GM13977 (cell line): ENCODE results near the gene PRPF31.

Experiments
- DNase-seq: peaks from one replicate; pipeline ENCODE4 v3.0.0; 2012; ENCODE audit warnings: low spot score
- in situ Hi-C: fragments of 300-500 bp; cut with MboI; formaldehyde crosslinking; loops from one replicate; pipeline ENCODE4 v1.12.0; 2022; ENCODE audit warnings: low sequenced_read_pairs, low pct_unique_long_range_greater_than_20kb, mixed read lengths, inconsistent platforms; ENCODE audit not compliant: unreplicated experiment
- TF ChIP-seq, protein P1 (sequence below): IDR thresholded peaks from 2 replicates; pipeline ENCODE4 v1.5.1; 2012; ENCODE audit warnings: mild to moderate bottlenecking, control low read depth; ENCODE audit not compliant: insufficient read depth; ENCODE audit errors: extremely low read depth, missing control alignments

Gene PRPF31

DNA sequence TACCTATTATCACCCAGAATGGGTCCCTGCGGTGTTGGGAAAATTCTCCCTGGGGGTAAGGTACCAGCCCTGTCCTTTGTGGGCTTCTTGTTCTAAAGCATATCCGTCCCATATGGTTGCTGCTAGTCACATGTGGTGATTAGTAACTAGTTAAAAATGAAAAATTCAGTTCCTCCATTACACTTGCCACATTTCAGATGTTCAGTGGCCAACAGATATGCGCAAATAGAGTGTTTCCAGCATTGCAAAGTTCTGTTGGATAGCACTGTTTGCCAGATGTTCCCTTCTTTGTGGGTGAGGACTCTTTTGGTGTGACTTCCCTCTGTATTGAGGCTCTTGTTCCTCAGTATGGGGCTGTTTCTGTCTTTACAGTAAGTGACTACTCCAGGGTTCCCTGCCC is 25.8 kb downstream of the PRPF31 start:
- no peak for DNase-seq
- TF ChIP-seq, protein P1, sequence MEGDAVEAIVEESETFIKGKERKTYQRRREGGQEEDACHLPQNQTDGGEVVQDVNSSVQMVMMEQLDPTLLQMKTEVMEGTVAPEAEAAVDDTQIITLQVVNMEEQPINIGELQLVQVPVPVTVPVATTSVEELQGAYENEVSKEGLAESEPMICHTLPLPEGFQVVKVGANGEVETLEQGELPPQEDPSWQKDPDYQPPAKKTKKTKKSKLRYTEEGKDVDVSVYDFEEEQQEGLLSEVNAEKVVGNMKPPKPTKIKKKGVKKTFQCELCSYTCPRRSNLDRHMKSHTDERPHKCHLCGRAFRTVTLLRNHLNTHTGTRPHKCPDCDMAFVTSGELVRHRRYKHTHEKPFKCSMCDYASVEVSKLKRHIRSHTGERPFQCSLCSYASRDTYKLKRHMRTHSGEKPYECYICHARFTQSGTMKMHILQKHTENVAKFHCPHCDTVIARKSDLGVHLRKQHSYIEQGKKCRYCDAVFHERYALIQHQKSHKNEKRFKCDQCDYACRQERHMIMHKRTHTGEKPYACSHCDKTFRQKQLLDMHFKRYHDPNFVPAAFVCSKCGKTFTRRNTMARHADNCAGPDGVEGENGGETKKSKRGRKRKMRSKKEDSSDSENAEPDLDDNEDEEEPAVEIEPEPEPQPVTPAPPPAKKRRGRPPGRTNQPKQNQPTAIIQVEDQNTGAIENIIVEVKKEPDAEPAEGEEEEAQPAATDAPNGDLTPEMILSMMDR: no peak
- in situ Hi-C loops: no loop called here

DNA sequence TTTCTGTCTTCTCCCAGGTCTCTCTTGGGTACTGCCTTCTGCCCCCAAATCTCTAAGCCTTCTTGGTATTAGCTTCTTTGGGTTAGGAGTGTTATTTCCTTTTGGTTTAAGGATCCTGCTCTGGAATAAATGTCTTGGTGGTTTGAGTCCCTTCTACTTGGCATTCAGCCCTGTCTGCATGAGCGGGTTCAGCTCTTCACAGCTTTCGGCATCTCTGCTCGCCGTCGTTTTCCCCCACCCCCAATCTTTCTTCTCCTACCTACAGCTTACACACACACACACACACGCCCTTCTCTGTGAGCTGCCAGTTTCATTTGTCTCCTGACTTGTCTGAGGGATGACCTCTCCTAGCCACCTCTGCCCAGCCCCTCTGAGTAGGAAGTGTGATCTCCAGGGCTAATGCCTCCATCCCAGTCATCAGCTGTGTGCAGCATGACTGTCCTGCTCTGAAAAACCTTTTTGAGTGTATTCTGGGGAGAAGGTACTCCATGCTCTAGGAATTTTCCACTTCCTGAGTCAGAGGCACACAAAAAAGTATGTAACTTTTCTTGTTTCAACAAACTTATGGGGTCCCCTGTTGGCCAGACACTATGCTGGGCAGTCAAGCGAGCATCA is 26.7 kb downstream of the PRPF31 start:
- TF ChIP-seq, protein P1: no peak
- in situ Hi-C loops: no loop called here
- no peak for DNase-seq

DNA sequence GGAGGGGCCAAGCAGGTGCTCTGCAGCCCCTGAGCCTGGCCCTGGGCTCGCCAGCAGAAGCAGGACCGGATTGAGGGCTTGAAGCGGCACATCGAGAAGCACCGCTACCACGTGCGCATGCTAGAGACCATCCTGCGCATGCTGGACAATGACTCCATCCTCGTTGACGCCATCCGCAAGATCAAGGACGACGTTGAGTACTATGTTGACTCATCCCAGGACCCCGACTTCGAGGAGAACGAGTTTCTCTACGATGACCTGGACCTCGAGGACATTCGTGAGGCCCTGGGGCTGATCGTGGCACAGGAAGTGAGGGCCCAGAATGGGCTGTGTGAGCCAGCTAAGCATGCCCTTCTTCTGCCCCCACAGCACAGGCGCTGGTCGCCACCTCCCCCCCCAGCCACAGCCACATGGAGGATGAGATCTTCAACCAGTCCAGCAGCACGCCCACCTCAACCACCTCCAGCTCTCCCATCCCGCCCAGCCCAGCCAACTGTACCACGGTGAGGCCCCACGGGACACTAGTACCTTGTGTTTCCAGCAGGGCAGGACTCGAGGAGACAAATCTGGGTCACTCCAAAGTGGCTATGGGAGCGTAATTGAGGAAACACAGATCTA is 30.1 kb downstream of the PRPF31 start:
- no peak for DNase-seq
- TF ChIP-seq, protein P1: no peak
- in situ Hi-C loops: no loop called here

DNA sequence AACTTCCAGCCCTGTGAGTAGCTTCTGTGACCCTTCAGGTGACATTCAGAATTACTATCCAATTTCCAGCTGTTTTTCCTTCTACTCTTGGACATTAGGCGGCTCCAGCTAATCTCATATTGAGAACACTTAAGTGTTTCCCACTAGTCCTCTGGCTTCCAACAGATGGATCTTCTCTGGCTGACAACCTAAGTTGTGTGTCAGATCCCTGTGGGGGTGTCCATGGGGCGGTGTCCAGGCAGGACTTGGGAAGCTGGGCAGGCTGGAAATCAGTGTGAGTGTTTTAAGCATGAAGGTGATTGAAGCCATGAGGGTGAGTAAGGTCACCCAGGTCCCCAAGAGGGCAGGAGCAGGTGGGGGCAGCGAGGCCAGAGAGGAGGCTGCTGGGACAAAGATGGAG is 32.1 kb downstream of the PRPF31 start:
- TF ChIP-seq, protein P1: no peak
- no peak for DNase-seq

DNA sequence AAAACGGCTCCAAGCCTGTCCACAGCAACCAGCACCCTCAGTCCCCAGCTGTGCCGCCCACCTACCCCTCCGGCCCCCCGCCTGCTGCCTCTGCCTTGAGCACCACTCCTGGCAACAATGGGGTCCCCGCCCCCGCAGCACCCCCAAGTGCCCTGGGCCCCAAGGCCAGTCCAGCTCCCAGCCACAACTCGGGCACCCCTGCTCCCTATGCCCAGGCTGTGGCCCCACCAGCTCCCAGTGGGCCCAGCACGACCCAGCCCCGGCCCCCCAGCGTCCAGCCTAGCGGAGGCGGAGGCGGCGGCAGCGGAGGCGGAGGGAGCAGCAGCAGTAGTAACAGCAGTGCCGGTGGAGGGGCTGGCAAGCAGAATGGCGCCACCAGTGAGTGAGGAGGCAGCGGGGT is 32.6 kb downstream of the PRPF31 start:
- no peak for DNase-seq
- in situ Hi-C loops: no loop called here
- TF ChIP-seq, protein P1: no peak

More for the DNA sequence above, 32.1 kb downstream of the PRPF31 start:
- in situ Hi-C loops: no loop called here

DNA sequence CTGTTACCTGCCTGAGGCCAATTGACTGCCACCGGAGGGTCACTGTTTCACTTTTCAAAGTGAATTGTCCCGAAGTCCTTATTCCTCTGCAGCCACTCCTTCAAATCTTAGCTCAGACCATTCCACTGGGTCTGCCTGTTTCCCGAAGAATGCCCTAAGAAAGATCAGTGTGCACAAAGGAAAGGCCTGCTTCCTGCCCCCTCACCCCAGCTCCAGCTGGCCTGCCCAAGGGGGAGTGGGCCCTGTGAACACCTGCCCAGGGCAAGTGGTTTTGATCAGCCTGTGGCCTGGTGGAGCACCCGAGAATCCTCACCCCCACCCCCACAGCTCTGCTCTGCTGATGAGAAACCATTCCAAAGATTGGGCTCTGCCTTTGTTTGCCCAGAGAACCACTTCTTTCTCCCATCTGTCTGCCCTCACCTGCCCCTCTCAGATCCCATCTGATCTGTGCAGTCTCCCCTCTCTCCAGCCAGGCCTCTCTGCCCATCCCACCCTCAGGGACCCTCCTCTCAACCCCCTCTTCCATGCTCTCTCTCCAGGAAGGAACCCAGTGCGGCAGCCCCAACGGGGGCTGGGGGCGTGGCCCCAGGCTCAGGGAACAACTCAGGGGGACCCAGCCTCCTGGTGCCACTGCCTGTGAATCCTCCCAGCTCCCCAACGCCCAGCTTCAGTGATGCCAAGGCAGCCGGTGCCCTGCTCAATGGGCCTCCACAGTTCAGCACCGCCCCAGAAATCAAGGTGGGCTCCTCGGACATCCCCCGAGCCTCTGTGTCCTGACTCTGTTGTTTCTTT is 33.7 kb downstream of the PRPF31 start:
- in situ Hi-C loops: no loop called here
- no peak for DNase-seq
- TF ChIP-seq, protein P1: no peak
